DND-41 (cell line): ENCODE results near the gene SKA3.

Experiments
- ATAC-seq: fragments of 200-7000 bp; cut with Tn5 transposase; 3 replicates; pipeline ENCODE4 v1.9.1; 2021; ENCODE audit warnings: low read depth; ENCODE audit not compliant: insufficient read depth
- DNase-seq: peaks from one replicate; pipeline ENCODE4 v3.0.0-alpha.2; 2020
- H2AFZ ChIP-seq: 2 replicates; pipeline ENCODE4 v1.6.0; 2012; ENCODE audit warnings: low read depth, low read length
- H3K27ac ChIP-seq: 2 replicates; pipeline ENCODE4 v1.5.1; 2012; ENCODE audit warnings: low read length, inconsistent platforms
- H3K27me3 ChIP-seq: fragments of 200-600 bp; sonication (generic); 2 replicates; pipeline ENCODE4 v1.6.0; 2012; ENCODE audit warnings: low read length, mild to moderate bottlenecking, inconsistent platforms; ENCODE audit not compliant: insufficient read depth, poor library complexity
- H3K36me3 ChIP-seq: 2 replicates; pipeline ENCODE4 v1.5.1; 2012; ENCODE audit warnings: low read length, inconsistent platforms; ENCODE audit not compliant: insufficient read depth
- H3K4me1 ChIP-seq: 2 replicates; pipeline ENCODE4 v1.5.1; 2012; ENCODE audit warnings: mild to moderate bottlenecking, low read length; ENCODE audit not compliant: insufficient read depth
- H3K4me2 ChIP-seq: 2 replicates; pipeline ENCODE4 v1.6.0; 2012; ENCODE audit warnings: mild to moderate bottlenecking, moderate library complexity, low read length, inconsistent platforms; ENCODE audit not compliant: insufficient read depth
- H3K4me3 ChIP-seq, 2 experiments: fragments of 200-600 bp in 1 of 2; shearing (Covaris generic) in 1 of 2; 2 replicates each; pipeline ENCODE4 v1.5.1; 2012 to 2016; ENCODE audit warnings: inconsistent platforms in 2 of 2, low read length in 2 of 2, mild to moderate bottlenecking in 2 of 2, low read depth in 1 of 2, moderate library complexity in 1 of 2
- H3K79me2 ChIP-seq: 2 replicates; pipeline ENCODE4 v1.6.0; 2012; ENCODE audit warnings: low read length, inconsistent platforms; ENCODE audit not compliant: insufficient read depth
- H3K9ac ChIP-seq: 2 replicates; pipeline ENCODE4 v1.6.0; 2012; ENCODE audit warnings: low read depth, mild to moderate bottlenecking, inconsistent platforms, low read length, moderate library complexity
- H3K9me3 ChIP-seq: 2 replicates; pipeline ENCODE4 v1.5.1; 2012; ENCODE audit warnings: low read length, moderate library complexity, mild to moderate bottlenecking, inconsistent platforms; ENCODE audit not compliant: insufficient read depth, severe bottlenecking
- H4K20me1 ChIP-seq: 2 replicates; pipeline ENCODE4 v1.6.0; 2012; ENCODE audit warnings: low read length; ENCODE audit not compliant: insufficient read depth
- EZH2 ChIP-seq: IDR thresholded peaks from 3 replicates; pipeline ENCODE4 v1.6.1; 2012; ENCODE audit warnings: borderline replicate concordance, low read depth, mild to moderate bottlenecking, moderate library complexity, low read length, inconsistent platforms; ENCODE audit not compliant: severe bottlenecking
- TF ChIP-seq, protein P1 (sequence below): IDR thresholded peaks from 2 replicates; pipeline ENCODE4 v1.5.1; 2012; ENCODE audit warnings: borderline replicate concordance, low read length, moderate library complexity, mild to moderate bottlenecking; ENCODE audit not compliant: poor library complexity, severe bottlenecking; ENCODE audit errors: extremely low read depth

The SKA3 gene

GRCh38 chr13:21104199-21105019 is 71.9 kb downstream of the SKA3 start:
- Histone ChIP-seq H3K4me2 (no peak overlapping the region), H3K4me1 (no peaks in the 10 kb centered on the region), H3K4me3 (no peak overlapping the region), H3K9me3 (no peaks in the 10 kb centered on the region), H4K20me1 (no peaks in the 10 kb centered on the region), H3K27ac (no peak overlapping the region), H3K79me2 (no peaks in the 10 kb centered on the region), H2AFZ (no peak overlapping the region), H3K27me3 (no peaks in the 10 kb centered on the region), H3K9ac (no peak overlapping the region), H3K36me3 (no peaks in the 10 kb centered on the region)
- no peak for DNase-seq
- ATAC-seq = no peak
- TF ChIP-seq, protein P1, sequence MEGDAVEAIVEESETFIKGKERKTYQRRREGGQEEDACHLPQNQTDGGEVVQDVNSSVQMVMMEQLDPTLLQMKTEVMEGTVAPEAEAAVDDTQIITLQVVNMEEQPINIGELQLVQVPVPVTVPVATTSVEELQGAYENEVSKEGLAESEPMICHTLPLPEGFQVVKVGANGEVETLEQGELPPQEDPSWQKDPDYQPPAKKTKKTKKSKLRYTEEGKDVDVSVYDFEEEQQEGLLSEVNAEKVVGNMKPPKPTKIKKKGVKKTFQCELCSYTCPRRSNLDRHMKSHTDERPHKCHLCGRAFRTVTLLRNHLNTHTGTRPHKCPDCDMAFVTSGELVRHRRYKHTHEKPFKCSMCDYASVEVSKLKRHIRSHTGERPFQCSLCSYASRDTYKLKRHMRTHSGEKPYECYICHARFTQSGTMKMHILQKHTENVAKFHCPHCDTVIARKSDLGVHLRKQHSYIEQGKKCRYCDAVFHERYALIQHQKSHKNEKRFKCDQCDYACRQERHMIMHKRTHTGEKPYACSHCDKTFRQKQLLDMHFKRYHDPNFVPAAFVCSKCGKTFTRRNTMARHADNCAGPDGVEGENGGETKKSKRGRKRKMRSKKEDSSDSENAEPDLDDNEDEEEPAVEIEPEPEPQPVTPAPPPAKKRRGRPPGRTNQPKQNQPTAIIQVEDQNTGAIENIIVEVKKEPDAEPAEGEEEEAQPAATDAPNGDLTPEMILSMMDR = no peak
- no peak for TF ChIP-seq EZH2
